OCI-LY1 (cell line): ENCODE results near the gene FUT1.

Experiments
- H2AFZ ChIP-seq: fragments of 200-600 bp; sonication (generic), shearing (Covaris generic); 2 replicates; pipeline ENCODE4 v1.6.0; 2014; ENCODE audit warnings: antibody characterized with exemption, mild to moderate bottlenecking, low read length
- H3F3A ChIP-seq: fragments of 200-600 bp; sonication (generic), shearing (Covaris generic); 2 replicates; pipeline ENCODE4 v1.6.0; 2014; ENCODE audit warnings: mild to moderate bottlenecking, antibody characterized with exemption, low read length, moderate library complexity; ENCODE audit not compliant: insufficient read depth
- H3K27ac ChIP-seq: fragments of 200-600 bp; sonication (generic); 2 replicates; pipeline ENCODE4 v1.5.1; 2014; ENCODE audit warnings: low read length, mixed run types, mild to moderate bottlenecking, low read depth; ENCODE audit not compliant: poor library complexity, severe bottlenecking
- H3K27me3 ChIP-seq: fragments of 200-600 bp; sonication (generic); 2 replicates; pipeline ENCODE4 v1.6.0; 2014; ENCODE audit warnings: antibody characterized with exemption, mild to moderate bottlenecking, low read length, moderate library complexity; ENCODE audit not compliant: insufficient read depth
- H3K36me3 ChIP-seq: fragments of 200-600 bp; sonication (generic); 2 replicates; pipeline ENCODE4 v1.6.1; 2014; ENCODE audit warnings: mild to moderate bottlenecking, antibody characterized with exemption, low read length, moderate library complexity, mixed read lengths; ENCODE audit not compliant: insufficient read depth
- H3K4me1 ChIP-seq: fragments of 200-600 bp; sonication (generic); 2 replicates; pipeline ENCODE4 v1.5.1; 2014; ENCODE audit warnings: mild to moderate bottlenecking, low read length, moderate library complexity; ENCODE audit not compliant: insufficient read depth, severe bottlenecking
- H3K4me2 ChIP-seq: fragments of 200-600 bp; sonication (generic), shearing (Covaris generic); 2 replicates; pipeline ENCODE4 v1.6.1; 2014; ENCODE audit warnings: low read length
- H3K4me3 ChIP-seq: fragments of 200-600 bp; sonication (generic); 2 replicates; pipeline ENCODE4 v1.5.1; 2014; ENCODE audit warnings: low read length, low read depth, mild to moderate bottlenecking, mixed read lengths; ENCODE audit not compliant: poor library complexity, severe bottlenecking
- H3K79me2 ChIP-seq: fragments of 200-600 bp; shearing (Covaris generic); 2 replicates; pipeline ENCODE4 v1.6.1; 2016; ENCODE audit warnings: mixed run types, low read length, mixed read lengths; ENCODE audit not compliant: insufficient read depth
- H3K9ac ChIP-seq: fragments of 200-600 bp; sonication (generic), shearing (Covaris generic); 2 replicates; pipeline ENCODE4 v1.6.1; 2014; ENCODE audit warnings: mild to moderate bottlenecking, low read length, mixed read lengths
- H3K9me2 ChIP-seq: fragments of 200-600 bp; sonication (generic), shearing (Covaris generic); 2 replicates; pipeline ENCODE4 v1.6.1; 2014; ENCODE audit warnings: low read depth, mild to moderate bottlenecking, low read length, mixed read lengths
- H3K9me3 ChIP-seq: fragments of 200-600 bp; shearing (Covaris generic); 2 replicates; pipeline ENCODE4 v1.6.1; 2014; ENCODE audit warnings: low read length, mixed read lengths
- H4K20me1 ChIP-seq: fragments of 200-600 bp; sonication (generic), shearing (Covaris generic); 2 replicates; pipeline ENCODE4 v1.6.0; 2016; ENCODE audit warnings: mild to moderate bottlenecking, low read length; ENCODE audit not compliant: insufficient read depth
- EZH2 ChIP-seq: fragments of 200-600 bp; sonication (generic), shearing (Covaris generic); IDR thresholded peaks from 2 replicates; pipeline ENCODE4 v1.8.0; 2017; ENCODE audit warnings: borderline replicate concordance, mixed run types, mild to moderate bottlenecking, antibody characterized with exemption, low read length, moderate library complexity, mixed read lengths
- TF ChIP-seq, protein P1 (sequence below): fragments of 200-600 bp; sonication (generic), shearing (Covaris generic); IDR thresholded peaks from 2 replicates; pipeline ENCODE4 v1.5.1; 2017; ENCODE audit warnings: mild to moderate bottlenecking, antibody characterized with exemption, low read length, moderate library complexity, mixed read lengths

Gene FUT1

DNA sequence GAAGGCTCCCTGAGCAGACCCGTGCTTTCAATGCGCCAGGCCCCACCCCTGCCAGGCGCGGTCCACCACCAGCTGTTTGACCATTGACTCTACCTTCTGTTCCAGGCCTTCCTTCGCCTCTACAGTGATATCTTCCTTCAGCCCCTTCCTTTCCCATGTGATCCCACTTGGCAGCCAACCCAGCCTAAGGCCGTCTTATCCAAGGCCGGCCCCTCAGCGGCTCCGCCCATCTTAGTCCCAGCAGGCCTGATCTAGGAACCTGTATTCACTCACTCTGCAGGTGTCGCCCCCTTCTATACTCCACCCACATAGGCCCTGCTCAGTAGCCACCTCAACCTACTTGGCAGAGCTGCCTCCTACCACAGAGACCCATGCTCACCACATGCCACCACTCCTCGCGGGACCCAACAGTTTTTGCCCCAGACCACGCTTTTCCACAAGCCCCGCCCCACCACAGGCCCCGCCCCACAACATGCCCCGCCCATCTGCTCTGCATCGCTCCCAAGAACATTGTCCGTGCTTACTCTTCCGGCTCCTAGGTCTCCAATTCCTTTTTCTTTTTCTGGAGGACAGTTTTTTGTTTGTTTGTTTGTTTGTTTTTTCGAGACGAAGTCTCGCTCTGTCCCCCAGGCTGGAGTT is 15.0 kb downstream of the FUT1 start:
- Histone ChIP-seq H3F3A (no peaks in the 10 kb centered on the region), H3K9ac (no peak overlapping the region), H3K4me2 (no peak overlapping the region), H3K4me1 (peaks cover 3% of the 10 kb centered on the region), H3K4me3 (no peak overlapping the region), H3K9me3 (no peaks in the 10 kb centered on the region), H2AFZ (no peak overlapping the region), H3K79me2 (no peaks in the 10 kb centered on the region), H3K9me2 (no peaks in the 10 kb centered on the region), H3K36me3 (no peaks in the 10 kb centered on the region), H3K27me3 (no peaks in the 10 kb centered on the region), H4K20me1 (no peaks in the 10 kb centered on the region), H3K27ac (no peak overlapping the region)
- TF ChIP-seq EZH2 = no peak
- TF ChIP-seq, protein P1, sequence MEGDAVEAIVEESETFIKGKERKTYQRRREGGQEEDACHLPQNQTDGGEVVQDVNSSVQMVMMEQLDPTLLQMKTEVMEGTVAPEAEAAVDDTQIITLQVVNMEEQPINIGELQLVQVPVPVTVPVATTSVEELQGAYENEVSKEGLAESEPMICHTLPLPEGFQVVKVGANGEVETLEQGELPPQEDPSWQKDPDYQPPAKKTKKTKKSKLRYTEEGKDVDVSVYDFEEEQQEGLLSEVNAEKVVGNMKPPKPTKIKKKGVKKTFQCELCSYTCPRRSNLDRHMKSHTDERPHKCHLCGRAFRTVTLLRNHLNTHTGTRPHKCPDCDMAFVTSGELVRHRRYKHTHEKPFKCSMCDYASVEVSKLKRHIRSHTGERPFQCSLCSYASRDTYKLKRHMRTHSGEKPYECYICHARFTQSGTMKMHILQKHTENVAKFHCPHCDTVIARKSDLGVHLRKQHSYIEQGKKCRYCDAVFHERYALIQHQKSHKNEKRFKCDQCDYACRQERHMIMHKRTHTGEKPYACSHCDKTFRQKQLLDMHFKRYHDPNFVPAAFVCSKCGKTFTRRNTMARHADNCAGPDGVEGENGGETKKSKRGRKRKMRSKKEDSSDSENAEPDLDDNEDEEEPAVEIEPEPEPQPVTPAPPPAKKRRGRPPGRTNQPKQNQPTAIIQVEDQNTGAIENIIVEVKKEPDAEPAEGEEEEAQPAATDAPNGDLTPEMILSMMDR = no peak

DNA sequence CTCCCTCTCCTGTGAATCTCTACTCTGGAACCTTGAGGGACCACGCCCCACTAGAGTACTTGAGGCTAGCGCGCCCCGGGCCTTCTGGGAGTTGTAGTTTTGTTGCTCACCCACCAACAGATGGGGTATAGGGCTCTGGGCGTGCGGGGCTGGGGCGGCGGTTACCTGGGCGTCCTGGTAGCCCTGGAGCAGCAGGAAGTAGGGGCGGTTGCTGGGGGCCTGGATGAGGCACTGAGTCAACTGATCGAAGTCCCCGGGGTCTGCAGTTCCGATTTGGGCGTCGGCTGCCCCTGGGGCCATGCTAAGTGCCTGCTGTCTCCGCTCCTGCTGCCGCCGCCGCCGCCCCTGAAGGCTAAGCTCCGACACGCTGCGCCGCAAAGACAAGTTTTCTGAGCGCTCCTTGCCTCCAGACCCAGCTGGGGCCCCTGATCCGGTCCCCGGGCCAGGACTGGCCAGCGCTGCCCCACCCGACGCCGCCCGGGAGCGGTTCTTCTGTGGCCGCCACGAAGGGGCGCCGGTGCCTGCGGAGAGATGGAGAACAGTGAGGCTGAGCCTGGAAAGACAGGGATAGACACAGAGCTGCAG is 17.3 kb downstream of the FUT1 start:
- peaks cover 3% of the 10 kb centered on the region for H3K4me1 ChIP-seq
- H3F3A ChIP-seq = no peaks in the 10 kb centered on the region
- no peak overlapping the region for H3K27ac ChIP-seq
- H3K9me2 ChIP-seq = no peaks in the 10 kb centered on the region
- no peak overlapping the region for H3K4me3 ChIP-seq
- H3K9me3 ChIP-seq = no peaks in the 10 kb centered on the region
- H3K79me2 ChIP-seq = no peaks in the 10 kb centered on the region
- TF ChIP-seq, protein P1 = no peak
- no peak for TF ChIP-seq EZH2
- H3K4me2 ChIP-seq = no peak overlapping the region
- H3K36me3 ChIP-seq = no peaks in the 10 kb centered on the region
- H3K9ac ChIP-seq = no peak overlapping the region
- H3K27me3 ChIP-seq = no peaks in the 10 kb centered on the region
- H4K20me1 ChIP-seq = no peaks in the 10 kb centered on the region
- no peak overlapping the region for H2AFZ ChIP-seq

DNA sequence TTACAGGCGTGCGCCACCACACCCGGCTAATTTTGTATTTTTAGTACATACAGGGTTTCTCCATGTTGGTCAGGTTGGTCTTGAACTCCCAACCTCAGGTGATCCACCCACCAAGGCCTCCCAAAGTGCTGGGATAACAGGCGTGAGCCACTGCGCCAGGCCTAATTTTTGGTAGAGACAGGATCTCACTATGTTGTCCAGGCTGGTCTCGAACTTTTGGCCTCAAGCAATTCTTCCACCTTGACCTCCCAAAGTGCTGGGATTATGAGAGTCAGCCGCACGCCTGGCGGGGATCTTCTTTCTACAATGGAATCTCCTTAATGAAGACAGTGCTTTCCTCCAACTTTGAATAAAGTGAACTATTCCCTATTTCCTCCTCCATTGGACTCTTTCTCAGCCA is 17.8 kb downstream of the FUT1 start:
- TF ChIP-seq, protein P1 = no peak
- TF ChIP-seq EZH2 = no peak
- Histone ChIP-seq H3K9ac (no peak overlapping the region), H3F3A (no peaks in the 10 kb centered on the region), H3K79me2 (no peaks in the 10 kb centered on the region), H3K27me3 (no peaks in the 10 kb centered on the region), H4K20me1 (no peaks in the 10 kb centered on the region), H3K9me2 (no peaks in the 10 kb centered on the region), H3K4me1 (peaks cover 3% of the 10 kb centered on the region), H3K4me2 (no peak overlapping the region), H3K9me3 (no peaks in the 10 kb centered on the region), H2AFZ (no peak overlapping the region), H3K36me3 (no peaks in the 10 kb centered on the region), H3K4me3 (no peak overlapping the region), H3K27ac (no peak overlapping the region)
